GM19240 (cell line): ENCODE measurements around the gene CACNA1G.

Source experiments
- DNase-seq: peaks from one replicate; pipeline ENCODE4 v3.0.0; 2011; ENCODE audit warnings: low spot score; ENCODE audit not compliant: insufficient read length

Gene CACNA1G

GRCh38 chr17:50565402-50566350 lies 5.2 kb downstream of the CACNA1G start:
- no peak for DNase-seq

DNA sequence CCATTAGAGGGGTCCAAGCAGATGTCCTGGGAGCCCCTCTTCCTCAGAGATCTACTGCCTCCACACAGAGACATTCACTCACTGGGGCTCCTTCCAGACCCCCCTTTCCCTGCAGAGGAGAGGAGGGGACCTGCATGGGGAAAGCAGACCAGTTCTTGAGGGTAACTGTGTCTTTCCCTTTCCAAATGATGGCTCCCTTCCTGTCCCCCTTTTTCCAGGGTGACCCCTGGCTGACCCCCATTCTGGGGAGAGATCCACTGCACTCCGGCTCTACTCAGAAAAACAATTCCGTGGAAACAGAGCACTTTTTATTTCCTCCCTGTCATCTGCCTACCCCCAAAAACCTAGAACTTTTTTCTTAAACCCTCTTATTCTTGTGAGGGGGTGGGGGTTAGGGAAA lies 6.4 kb downstream of the CACNA1G start:
- DNase-seq, result no peak

DNA sequence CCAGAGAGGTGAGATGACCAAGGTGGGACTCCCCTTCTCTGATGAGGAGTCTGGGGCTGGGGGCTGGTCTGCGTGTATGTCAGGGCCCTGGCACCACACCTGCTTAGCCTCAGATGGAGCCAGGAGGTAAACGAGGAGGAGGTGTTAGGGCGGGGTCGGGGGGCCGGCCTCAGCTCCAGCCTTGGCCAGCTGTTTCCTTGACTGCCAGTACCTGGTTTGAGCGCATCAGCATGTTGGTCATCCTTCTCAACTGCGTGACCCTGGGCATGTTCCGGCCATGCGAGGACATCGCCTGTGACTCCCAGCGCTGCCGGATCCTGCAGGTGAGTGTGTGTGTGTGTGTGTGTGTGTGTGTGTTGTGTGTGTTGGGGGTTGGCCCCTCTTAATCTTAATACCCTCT lies 8.1 kb downstream of the CACNA1G start:
- no peak for DNase-seq

DNA sequence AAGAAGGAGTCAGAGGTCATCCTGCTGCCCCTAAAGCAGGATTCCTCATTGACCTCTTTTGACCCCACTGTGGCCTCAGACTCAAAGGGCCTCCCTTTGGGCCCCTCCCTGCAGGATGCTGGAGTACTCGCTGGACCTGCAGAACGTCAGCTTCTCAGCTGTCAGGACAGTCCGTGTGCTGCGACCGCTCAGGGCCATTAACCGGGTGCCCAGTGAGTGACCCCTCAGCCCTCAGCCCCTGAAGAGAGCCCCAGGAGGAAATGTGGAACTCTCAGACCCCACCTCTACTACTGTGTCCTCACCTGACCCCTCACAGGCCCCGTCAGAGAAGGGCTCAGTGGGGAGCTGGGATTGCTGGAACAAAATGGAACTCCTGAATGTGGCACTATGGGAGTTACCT lies 9.1 kb downstream of the CACNA1G start:
- DNase-seq, result no peak

- no peak for DNase-seq
These were observed 9.5 kb downstream of the CACNA1G start for GRCh38 chr17:50570032-50570431.

DNA sequence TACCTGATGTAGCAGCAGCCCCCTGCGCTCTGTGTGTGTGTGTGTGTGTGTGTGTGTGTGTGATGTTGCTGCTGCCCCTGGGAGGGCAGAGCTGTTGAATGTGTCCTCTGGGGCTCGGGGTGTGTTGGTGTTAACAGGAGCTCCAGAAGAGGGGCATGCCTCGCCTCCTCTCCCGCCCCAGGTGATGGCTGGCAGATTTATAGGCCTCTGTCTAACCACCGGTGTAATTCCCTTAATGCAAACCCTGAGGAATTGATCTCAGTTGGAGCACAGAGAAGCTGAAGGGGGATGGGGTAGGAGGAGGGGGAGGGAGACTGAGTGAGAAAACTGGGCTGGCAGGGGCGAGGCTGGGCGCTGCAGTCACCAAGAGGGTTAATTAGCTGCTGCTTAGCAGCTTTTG lies 10.0 kb downstream of the CACNA1G start:
- DNase-seq, result no peak

- DNase-seq, result no peak
These were observed 11.2 kb downstream of the CACNA1G start for GRCh38 chr17:50571681-50572080.

DNA sequence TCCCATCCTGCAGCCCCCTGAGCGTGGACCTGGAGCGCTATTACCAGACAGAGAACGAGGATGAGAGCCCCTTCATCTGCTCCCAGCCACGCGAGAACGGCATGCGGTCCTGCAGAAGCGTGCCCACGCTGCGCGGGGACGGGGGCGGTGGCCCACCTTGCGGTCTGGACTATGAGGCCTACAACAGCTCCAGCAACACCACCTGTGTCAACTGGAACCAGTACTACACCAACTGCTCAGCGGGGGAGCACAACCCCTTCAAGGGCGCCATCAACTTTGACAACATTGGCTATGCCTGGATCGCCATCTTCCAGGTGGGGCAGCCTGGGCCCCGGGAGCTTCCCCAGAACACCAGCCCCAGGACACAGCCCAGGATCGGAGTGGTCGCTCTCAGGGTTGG lies 12.0 kb downstream of the CACNA1G start:
- DNase-seq, result no peak

DNA sequence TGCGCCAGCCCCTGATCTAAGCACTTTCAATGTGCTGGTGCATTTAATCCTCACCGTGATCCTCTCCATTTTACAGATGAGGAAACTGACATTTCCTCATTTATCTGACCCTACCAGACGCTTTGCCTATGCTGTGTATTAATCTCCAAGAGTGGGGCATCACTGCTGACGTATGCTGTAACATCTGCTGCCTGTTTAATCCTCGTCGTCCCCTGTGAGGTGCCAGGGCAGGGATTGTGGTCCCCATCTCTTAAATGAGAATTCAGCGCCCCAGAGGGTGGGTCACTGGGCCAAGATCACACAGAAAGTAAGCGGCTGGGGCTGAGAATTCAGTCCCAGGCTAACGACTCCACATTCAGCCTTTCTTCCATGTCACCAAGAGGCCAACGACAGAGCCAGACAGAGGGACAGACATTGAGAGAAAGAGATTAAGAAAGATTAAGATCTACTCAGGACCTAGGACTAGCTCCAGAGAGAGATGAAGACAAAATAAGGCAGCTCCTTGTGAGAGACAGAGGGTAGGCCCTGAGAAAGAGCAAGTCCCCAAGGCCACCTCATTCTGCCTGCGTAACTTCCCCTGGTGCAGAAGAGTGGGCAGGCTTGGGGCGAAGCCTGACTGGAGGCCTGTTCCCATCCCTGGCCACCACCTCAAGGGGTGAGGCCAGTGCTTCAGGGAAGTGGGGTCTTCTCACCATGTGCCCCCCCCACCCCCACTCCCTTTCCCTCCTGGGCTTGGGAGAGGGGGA lies 13.5 kb downstream of the CACNA1G start:
- no peak for DNase-seq

DNA sequence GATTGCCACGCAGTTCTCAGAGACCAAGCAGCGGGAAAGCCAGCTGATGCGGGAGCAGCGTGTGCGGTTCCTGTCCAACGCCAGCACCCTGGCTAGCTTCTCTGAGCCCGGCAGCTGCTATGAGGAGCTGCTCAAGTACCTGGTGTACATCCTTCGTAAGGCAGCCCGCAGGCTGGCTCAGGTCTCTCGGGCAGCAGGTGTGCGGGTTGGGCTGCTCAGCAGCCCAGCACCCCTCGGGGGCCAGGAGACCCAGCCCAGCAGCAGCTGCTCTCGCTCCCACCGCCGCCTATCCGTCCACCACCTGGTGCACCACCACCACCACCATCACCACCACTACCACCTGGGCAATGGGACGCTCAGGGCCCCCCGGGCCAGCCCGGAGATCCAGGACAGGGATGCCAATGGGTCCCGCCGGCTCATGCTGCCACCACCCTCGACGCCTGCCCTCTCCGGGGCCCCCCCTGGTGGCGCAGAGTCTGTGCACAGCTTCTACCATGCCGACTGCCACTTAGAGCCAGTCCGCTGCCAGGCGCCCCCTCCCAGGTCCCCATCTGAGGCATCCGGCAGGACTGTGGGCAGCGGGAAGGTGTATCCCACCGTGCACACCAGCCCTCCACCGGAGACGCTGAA lies 15.2 kb downstream of the CACNA1G start:
- no peak for DNase-seq

- no peak for DNase-seq
These were observed 16.3 kb downstream of the CACNA1G start for GRCh38 chr17:50576864-50577263.

DNA sequence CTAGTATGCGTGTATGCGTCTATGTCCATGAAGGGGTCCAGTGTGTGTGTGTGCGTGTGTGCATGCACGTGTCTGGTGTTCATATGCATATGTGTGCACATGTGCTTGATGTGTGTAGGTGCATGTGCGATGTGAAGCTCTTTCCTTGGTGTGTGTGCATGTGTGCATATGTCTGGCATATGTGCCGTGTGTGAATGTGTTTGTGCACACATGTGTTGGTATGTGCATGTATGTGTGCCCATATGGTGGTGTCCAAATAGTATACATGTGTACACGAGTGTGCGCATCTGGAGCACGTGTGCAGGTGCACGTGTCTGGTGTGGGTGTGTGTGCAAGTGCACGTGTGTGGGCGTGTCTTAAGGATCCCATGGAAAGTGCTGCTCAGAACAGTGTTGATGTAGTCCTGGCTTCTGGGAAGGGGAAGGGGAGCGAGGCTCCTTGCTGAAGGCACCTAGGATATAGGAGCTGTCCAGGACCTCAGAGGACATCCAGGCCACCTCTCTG lies 17.0 kb downstream of the CACNA1G start:
- no peak for DNase-seq

DNA sequence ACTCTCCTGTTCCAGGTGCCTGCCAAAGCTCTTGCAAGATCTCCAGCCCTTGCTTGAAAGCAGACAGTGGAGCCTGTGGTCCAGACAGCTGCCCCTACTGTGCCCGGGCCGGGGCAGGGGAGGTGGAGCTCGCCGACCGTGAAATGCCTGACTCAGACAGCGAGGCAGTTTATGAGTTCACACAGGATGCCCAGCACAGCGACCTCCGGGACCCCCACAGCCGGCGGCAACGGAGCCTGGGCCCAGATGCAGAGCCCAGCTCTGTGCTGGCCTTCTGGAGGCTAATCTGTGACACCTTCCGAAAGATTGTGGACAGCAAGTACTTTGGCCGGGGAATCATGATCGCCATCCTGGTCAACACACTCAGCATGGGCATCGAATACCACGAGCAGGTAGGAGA lies 17.7 kb downstream of the CACNA1G start:
- no peak for DNase-seq

- no peak for DNase-seq
These were observed 18.9 kb downstream of the CACNA1G start for GRCh38 chr17:50579399-50579798.

DNA sequence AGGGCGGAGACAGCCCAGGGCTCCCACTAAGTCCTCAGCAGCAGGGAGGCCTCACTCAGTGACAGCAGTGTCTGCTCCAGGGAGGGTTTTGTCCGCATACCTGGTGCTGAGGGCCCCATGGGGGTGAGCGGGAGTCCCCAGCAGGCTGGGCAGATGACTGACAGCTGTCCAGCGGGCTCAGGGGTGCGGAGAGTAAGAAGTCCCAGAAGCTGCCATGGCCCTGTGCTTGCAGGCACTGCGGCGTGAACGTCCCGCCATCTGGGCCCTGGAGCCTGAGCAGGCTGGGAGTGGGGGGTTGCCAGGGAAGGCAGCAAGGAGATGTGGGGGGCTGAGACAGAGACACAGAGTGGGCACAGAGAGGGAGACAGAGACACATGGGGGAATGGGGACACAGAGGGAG lies 20.1 kb downstream of the CACNA1G start:
- no peak for DNase-seq

GRCh38 chr17:50581316-50581715 lies 20.8 kb downstream of the CACNA1G start:
- no peak for DNase-seq

DNA sequence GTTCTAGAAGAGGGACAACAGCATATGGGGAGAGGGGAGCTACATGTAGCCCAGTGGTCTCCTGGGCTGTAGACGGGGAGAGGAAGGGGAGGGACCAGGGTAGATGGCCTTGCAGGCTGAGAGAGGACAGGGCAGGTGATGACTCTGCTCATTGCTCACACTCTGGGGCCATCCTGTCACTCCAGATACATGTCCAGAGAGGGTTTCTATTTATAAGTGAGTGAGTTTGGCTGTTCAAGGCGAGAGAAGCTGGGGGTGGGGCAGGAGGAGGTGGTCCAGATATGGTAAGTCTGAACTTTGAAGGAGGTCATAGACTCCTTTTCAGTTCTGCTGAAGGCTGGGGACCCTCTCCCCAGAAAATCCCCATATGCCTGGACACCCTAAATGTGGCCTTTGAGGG lies 22.2 kb downstream of the CACNA1G start:
- DNase-seq, result no peak

- DNase-seq, result no peak
These were observed 23.1 kb downstream of the CACNA1G start for GRCh38 chr17:50583641-50584040.

- DNase-seq, result no peak
These were observed 23.6 kb downstream of the CACNA1G start for GRCh38 chr17:50584116-50584515.

GRCh38 chr17:50584749-50585148 lies 24.2 kb downstream of the CACNA1G start:
- DNase-seq, result no peak

DNA sequence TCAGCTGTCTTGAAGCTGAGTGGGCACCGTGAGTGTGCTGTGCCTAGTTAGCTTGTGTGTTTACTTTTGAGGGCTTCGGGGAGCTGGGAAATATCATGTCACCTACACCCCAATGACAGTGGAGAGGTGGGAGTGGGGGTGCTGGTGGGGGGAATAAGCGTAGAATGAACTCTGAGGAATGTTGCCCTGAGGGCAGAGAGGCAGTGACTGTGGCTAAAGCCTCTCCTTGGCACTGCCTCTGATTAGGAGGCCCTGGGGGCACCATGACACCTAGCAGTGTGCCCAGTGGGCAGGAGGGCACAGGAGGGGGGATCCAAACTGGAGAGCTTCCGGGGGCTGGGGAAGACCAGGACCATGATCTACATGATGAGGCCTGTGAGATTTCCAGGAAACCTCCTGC lies 24.8 kb downstream of the CACNA1G start:
- DNase-seq, result no peak

- no peak for DNase-seq
These were observed 25.4 kb downstream of the CACNA1G start for GRCh38 chr17:50585891-50586290.
